ENCODE results near the gene UCN. TPM values are rescaled to one million over a fixed set of nuclear protein-coding genes. Genes with fewer than 3 reads are reported as not detected.

UCN gene
- total RNA-seq, 2 donors from 2014 or later = 0.59 to 0.75 TPM

DNA sequence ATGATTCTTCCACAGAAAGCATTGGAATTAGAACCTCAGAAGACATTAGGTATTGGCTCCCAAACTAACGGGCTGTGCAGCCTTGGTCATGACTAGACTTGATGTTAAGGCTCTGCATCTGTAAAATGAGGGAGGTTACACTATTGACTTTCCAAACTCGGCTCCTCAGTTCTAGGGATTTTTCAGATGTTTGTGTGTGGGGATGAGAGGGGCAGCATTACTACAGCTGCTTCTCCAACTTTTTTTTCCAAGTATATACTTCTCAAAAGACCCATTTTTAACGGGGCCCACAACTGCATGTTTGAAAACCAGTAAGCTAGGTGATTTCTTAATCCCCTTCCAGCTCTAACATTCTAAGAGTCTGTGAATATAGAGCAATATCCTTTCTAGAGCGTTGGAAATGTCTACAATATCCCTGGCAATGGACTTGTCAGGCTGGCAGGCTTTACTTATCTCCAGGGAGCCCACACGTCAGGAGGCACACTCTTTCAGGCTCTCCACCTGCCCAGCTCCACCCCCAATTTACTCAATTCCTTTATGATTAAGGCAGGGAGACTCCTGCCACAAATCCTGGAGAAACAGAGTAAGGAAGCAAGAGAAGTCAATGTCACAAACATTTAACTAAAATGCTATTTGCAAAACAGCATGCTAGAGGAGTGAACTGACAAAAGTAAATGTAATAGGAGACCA, 15.5 kb upstream of the UCN start:
- Mint-ChIP-seq H3K4me1 (peaks cover 15% of the 10 kb centered on the region), H3K27ac (peak overlapping the region; percentile 99), H3K4me3 (peak overlapping the region; percentile 93), H3K27me3 (ENCODE audit: insufficient read depth) (no peaks in the 10 kb centered on the region), H3K36me3 (ENCODE audit: low read depth) (peaks cover 26% of the 10 kb centered on the region), H3K9me3 (no peaks in the 10 kb centered on the region)
- TF ChIP-seq, protein P1, sequence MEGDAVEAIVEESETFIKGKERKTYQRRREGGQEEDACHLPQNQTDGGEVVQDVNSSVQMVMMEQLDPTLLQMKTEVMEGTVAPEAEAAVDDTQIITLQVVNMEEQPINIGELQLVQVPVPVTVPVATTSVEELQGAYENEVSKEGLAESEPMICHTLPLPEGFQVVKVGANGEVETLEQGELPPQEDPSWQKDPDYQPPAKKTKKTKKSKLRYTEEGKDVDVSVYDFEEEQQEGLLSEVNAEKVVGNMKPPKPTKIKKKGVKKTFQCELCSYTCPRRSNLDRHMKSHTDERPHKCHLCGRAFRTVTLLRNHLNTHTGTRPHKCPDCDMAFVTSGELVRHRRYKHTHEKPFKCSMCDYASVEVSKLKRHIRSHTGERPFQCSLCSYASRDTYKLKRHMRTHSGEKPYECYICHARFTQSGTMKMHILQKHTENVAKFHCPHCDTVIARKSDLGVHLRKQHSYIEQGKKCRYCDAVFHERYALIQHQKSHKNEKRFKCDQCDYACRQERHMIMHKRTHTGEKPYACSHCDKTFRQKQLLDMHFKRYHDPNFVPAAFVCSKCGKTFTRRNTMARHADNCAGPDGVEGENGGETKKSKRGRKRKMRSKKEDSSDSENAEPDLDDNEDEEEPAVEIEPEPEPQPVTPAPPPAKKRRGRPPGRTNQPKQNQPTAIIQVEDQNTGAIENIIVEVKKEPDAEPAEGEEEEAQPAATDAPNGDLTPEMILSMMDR (conservative IDR thresholded peaks at IDR 0.05) = no peak
- H3K4me3 ChIP-seq (ENCODE audit: low read length) = peak overlapping the region; percentile 98
- no peaks in the 10 kb centered on the region for H3K4me1 ChIP-seq (ENCODE audit: control insufficient read depth, insufficient read depth, low read length)
- WGBS, 2 experiments (ENCODE audit: insufficient coverage in 1 of 2, insufficient read length in 1 of 2) = 41 to 47% methylated on average over 3 to 5 of the region's 5 CpGs
- H3K9ac ChIP-seq (ENCODE audit: extremely low read depth, low read length, poor library complexity, severe bottlenecking) = peak overlapping the region; percentile 99
- H3K9me3 ChIP-seq (ENCODE audit: control insufficient read depth, low read length) = no peaks in the 10 kb centered on the region
- DNase-seq = no peak
- peak overlapping the region; percentile 89 for H3K27ac ChIP-seq (ENCODE audit: low read depth, low read length)
- peaks cover 30% of the 10 kb centered on the region for H3K36me3 ChIP-seq (ENCODE audit: control insufficient read depth, insufficient read depth, low read length)
- no peaks in the 10 kb centered on the region for H3K27me3 ChIP-seq (ENCODE audit: control insufficient read depth, insufficient read depth, low read length, poor library complexity, severe bottlenecking)

DNA sequence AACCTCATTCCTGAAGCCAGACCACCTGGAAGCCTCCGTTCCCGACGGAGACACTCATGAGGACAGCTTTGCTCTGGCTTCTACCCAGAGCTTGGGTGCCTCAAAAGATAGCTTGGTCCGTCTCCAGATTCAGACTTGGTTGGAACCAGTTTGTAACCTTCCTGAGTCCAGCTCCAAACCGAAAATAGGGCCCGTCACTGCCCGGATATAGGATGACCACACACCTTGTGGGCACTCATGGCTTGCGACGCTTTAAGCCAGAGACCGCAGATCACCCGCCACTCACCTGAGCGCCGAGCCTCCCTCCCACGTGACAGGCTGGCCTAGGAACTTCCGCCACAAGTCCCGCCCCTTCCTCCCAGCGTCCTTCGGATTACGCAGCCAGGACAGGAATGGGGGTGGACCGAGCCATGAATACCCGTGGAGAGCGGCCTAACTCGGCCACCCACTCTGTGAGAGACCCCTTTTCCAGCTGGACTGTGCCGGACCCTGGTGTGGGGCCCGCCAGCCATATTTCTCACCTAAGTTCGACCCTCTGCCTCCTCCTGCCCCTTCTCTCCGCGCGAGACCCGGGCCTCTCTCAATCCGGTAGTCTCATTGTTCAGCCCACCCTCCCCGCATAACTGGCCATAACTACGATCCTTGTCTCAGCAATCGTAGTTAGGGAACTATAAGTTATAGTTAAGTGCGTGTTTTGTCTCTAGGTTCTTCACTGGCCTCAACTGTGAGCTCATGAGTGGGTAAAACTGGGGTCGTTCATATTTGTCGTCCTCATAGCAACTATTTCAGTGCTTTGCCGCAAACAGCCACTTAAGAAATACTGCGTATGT, 14.7 kb upstream of the UCN start, which contains the start of gene MPV17:
Gene MPV17 (minus strand): TSS at position 332 of the 830 bp plus-strand sequence. CDS start 580 bp downstream, outside the sequence.
- H3K9ac ChIP-seq (ENCODE audit: extremely low read depth, low read length, poor library complexity, severe bottlenecking) = peak within 1 kb of the TSS; percentile 99
- Mint-ChIP-seq H3K9me3 (no peaks in the 10 kb centered on the region), H3K4me1 (peaks cover 15% of the 10 kb centered on the region), H3K27ac (peak within 1 kb of the TSS; percentile 99), H3K27me3 (ENCODE audit: insufficient read depth) (no peaks in the 10 kb centered on the region), H3K36me3 (ENCODE audit: low read depth) (peaks cover 18% of the 10 kb centered on the region), H3K4me3 (peak within 1 kb of the TSS; percentile 93)
- DNase-seq = peak; percentile 98
- 2 to 4% methylated on average over 20 to 39 of the region's 39 CpGs for WGBS, 2 experiments (ENCODE audit: insufficient coverage in 1 of 2, insufficient read length in 1 of 2)
- no peaks in the 10 kb centered on the region for H3K4me1 ChIP-seq (ENCODE audit: control insufficient read depth, insufficient read depth, low read length)
- peaks cover 22% of the 10 kb centered on the region for H3K36me3 ChIP-seq (ENCODE audit: control insufficient read depth, insufficient read depth, low read length)
- peak within 1 kb of the TSS; percentile 98 for H3K4me3 ChIP-seq (ENCODE audit: low read length)
- H3K27ac ChIP-seq (ENCODE audit: low read depth, low read length) = peak within 1 kb of the TSS; percentile 89
- no peaks in the 10 kb centered on the region for H3K27me3 ChIP-seq (ENCODE audit: control insufficient read depth, insufficient read depth, low read length, poor library complexity, severe bottlenecking)
- TF ChIP-seq, protein P1 (conservative IDR thresholded peaks at IDR 0.05) = no peak
- H3K9me3 ChIP-seq (ENCODE audit: control insufficient read depth, low read length) = no peaks in the 10 kb centered on the region

DNA sequence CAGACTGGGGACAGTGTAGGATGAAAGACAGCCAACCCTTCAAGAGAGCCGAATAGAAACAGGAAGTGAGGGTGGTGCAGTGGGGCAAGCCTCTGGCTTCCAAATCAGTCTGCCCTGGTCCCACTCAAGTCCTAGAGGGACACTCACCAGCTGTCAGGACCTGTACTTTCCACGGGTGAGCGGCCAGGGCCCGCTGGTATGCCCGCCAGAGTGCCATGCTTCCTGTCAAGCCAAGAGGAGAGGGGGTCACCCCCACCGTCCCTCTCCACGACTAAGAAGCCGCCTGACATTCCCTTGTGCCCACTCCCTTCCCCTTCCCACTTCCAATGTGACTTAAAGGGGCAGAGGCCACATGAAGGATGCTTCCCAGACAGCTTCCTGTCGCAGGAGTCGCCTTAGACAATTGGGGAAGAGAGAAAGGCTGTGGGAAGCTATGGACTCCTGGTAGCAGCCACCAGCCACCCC, 14.1 kb upstream of the UCN start:
- peaks cover 18% of the 10 kb centered on the region for H3K36me3 ChIP-seq (ENCODE audit: control insufficient read depth, insufficient read depth, low read length)

More for the DNA sequence above, 14.1 kb upstream of the UCN start:
- Histone ChIP-seq H3K4me1 (ENCODE audit: control insufficient read depth, insufficient read depth, low read length) (no peaks in the 10 kb centered on the region), H3K9me3 (ENCODE audit: control insufficient read depth, low read length) (no peaks in the 10 kb centered on the region), H3K27me3 (ENCODE audit: control insufficient read depth, insufficient read depth, low read length, poor library complexity, severe bottlenecking) (no peaks in the 10 kb centered on the region), H3K27ac (ENCODE audit: low read depth, low read length) (no peak overlapping the region), H3K9ac (ENCODE audit: extremely low read depth, low read length, poor library complexity, severe bottlenecking) (peak overlapping the region; percentile 99), H3K4me3 (ENCODE audit: low read length) (peak overlapping the region; percentile 98)
- H3K36me3 Mint-ChIP-seq (ENCODE audit: low read depth) = peaks cover 14% of the 10 kb centered on the region
- DNase-seq = no peak
- peaks cover 15% of the 10 kb centered on the region for H3K4me1 Mint-ChIP-seq
- TF ChIP-seq, protein P1 (conservative IDR thresholded peaks at IDR 0.05) = no peak
- H3K27me3 Mint-ChIP-seq (ENCODE audit: insufficient read depth) = no peaks in the 10 kb centered on the region
- H3K9me3 Mint-ChIP-seq = no peaks in the 10 kb centered on the region
- peak overlapping the region; percentile 93 for H3K4me3 Mint-ChIP-seq
- 14 to 18% methylated on average over 5 to 10 of the region's 10 CpGs for WGBS, 2 experiments (ENCODE audit: insufficient coverage in 1 of 2, insufficient read length in 1 of 2)
- peak overlapping the region; percentile 99 for H3K27ac Mint-ChIP-seq
